ENCODE measurements around the gene AKAP6.

GRCh38 chr14:32545506-32546210, 216.6 kb downstream of the AKAP6 start:
- TF ChIP-seq POLR2A (IDR thresholded peaks at IDR 0.05; ENCODE audit: low read depth, low read length) (no peak), POLR2AphosphoS5 (IDR thresholded peaks at IDR 0.05; ENCODE audit: low read depth, low read length) (no peak), TAF1 (IDR thresholded peaks at IDR 0.05; ENCODE audit: borderline replicate concordance, low read depth, low read length) (no peak)
